Measurements from ENCODE around the gene NF1.

The NF1 gene

DNA sequence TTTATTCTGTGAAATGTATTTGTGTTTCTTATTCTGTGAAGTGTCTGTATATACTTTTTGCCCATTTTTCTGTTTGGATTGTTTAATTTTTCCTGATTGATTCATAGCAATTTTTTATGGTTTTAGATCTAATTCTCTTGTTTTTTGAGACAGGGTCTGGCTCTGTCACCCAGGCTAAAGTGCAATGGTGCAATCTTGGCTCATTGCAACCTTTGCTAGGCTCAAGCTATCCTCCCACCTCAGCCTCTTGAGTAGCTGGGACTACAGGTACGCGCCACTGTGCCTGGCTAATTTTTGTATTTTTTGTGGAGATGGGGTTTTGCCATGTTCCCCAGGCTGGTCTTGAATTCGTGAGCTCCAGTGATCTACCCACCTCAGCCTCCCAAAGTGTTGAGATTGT, 31.5 kb downstream of the NF1 start:
- no peaks in the 10 kb centered on the region for H3K9me3 ChIP-seq (ENCODE audit: control insufficient read depth, low read length)
- H3K27me3 ChIP-seq (ENCODE audit: control insufficient read depth, insufficient read depth, low read length, poor library complexity, severe bottlenecking) = no peaks in the 10 kb centered on the region
- WGBS, 2 experiments = 89 to 100% methylated on average over 3 of the region's 3 CpGs
- no peak overlapping the region for H3K4me3 ChIP-seq (ENCODE audit: insufficient read depth, low read depth, low read length)
- no peak overlapping the region for H3K27ac ChIP-seq (ENCODE audit: insufficient read depth, low read depth, low read length, poor library complexity, severe bottlenecking)
- peaks cover 11% of the 10 kb centered on the region for H3K4me1 ChIP-seq (ENCODE audit: control insufficient read depth, insufficient read depth, low read length)
- H3K36me3 ChIP-seq (ENCODE audit: control insufficient read depth, insufficient read depth, low read length) = no peaks in the 10 kb centered on the region

DNA sequence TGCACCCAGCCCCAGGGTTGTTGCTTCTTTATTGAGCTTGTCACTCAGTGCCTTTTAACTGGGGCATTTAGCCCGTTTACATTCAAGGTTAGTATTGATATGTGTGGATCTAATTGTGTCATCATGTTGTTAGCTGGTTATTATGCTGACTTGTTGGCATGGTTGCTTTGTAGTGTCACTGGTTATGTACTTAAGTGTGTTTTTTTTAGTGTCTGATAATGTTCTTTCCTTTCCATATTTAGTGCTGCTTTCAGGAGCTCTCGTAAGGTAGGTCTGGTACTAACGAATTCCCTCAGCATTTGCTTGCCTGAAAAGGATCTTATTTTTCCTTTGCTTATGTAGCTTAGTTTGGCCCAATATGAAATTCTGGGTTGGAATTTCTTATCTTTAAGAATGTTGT, 33.5 kb downstream of the NF1 start:
- H3K27ac ChIP-seq (ENCODE audit: insufficient read depth, low read depth, low read length, poor library complexity, severe bottlenecking) = no peak overlapping the region
- H3K36me3 ChIP-seq (ENCODE audit: control insufficient read depth, insufficient read depth, low read length) = no peaks in the 10 kb centered on the region
- no peaks in the 10 kb centered on the region for H3K27me3 ChIP-seq (ENCODE audit: control insufficient read depth, insufficient read depth, low read length, poor library complexity, severe bottlenecking)
- H3K9me3 ChIP-seq (ENCODE audit: control insufficient read depth, low read length) = no peaks in the 10 kb centered on the region
- no peak overlapping the region for H3K4me3 ChIP-seq (ENCODE audit: insufficient read depth, low read depth, low read length)
- WGBS, 2 experiments = 93 to 95% methylated on average over 3 of the region's 3 CpGs
- H3K4me1 ChIP-seq (ENCODE audit: control insufficient read depth, insufficient read depth, low read length) = peaks cover 11% of the 10 kb centered on the region

DNA sequence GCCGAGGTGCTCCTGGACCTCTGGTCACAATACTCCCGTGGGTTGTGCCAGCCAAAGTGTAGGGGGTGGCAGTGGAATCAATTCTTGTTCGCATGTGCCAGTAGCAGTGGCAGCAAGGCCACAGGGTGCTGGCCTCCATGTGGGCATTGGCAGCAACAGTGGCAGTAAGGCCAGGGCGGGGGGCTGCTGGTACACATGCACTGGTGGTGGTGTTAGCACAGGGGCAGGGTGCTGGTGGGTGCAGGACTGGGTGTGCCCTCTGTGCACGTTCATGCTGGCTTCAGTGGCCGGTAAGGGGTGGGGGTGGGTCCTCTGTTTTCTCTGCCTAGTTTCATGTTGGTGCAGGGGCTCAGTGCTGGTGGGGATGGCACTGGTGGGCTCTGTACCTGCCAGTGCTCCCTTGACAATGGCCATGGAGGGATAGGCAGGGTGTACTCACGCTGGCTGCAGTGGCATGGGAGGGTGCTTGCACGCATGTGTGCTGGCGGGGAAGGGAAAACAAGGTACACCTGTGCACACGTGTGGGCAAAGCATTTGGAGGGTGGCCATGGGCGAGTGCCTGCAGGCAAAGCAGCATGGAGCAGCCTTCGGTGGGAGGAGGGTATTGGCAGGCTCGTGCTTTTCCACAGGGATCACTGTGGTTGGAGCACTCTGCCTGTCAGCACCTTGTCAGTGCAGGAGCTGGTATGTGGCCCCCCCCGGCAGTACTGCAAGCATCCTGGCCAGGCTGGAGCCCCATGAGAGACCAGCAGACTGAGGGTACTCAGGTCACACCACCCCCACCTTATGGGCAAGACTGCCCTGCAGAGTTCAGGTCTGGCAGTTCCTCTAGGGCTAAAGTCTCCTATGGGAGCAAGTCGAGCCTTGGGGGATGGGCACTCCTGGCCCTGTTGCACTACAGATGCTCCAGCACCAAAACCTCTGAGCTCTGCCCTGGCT, 35.8 kb downstream of the NF1 start:
- Histone ChIP-seq H3K4me3 (ENCODE audit: insufficient read depth, low read depth, low read length) (no peak overlapping the region), H3K36me3 (ENCODE audit: control insufficient read depth, insufficient read depth, low read length) (no peaks in the 10 kb centered on the region), H3K9me3 (ENCODE audit: control insufficient read depth, low read length) (no peaks in the 10 kb centered on the region), H3K27me3 (ENCODE audit: control insufficient read depth, insufficient read depth, low read length, poor library complexity, severe bottlenecking) (no peaks in the 10 kb centered on the region), H3K4me1 (ENCODE audit: control insufficient read depth, insufficient read depth, low read length) (peaks cover 11% of the 10 kb centered on the region), H3K27ac (ENCODE audit: insufficient read depth, low read depth, low read length, poor library complexity, severe bottlenecking) (no peak overlapping the region)
- WGBS, 2 experiments = 83 to 85% methylated on average over 15 of the region's 15 CpGs

DNA sequence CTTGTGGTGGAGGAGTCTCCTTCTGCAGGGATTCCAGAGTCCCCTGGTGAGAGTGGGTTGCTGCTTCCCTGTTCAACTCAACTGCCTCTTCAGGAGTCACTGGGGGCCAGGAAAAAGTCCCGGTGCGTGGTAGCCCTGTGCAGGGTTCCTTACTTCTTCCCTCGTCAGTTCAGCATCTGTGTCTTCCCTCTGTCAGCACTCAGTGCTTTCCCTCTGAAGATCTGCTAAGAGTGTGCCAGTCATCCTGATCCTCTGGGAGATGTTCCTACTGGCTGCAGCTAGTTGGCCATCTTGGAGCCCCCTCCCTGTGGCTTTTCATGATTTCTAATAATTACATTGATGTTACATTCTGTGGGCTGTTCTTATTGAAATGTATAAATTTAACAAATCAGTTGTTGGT, 36.5 kb downstream of the NF1 start:
- Histone ChIP-seq H3K4me3 (ENCODE audit: insufficient read depth, low read depth, low read length) (no peak overlapping the region), H3K27ac (ENCODE audit: insufficient read depth, low read depth, low read length, poor library complexity, severe bottlenecking) (no peak overlapping the region), H3K9me3 (ENCODE audit: control insufficient read depth, low read length) (no peaks in the 10 kb centered on the region), H3K27me3 (ENCODE audit: control insufficient read depth, insufficient read depth, low read length, poor library complexity, severe bottlenecking) (no peaks in the 10 kb centered on the region), H3K4me1 (ENCODE audit: control insufficient read depth, insufficient read depth, low read length) (peaks cover 11% of the 10 kb centered on the region), H3K36me3 (ENCODE audit: control insufficient read depth, insufficient read depth, low read length) (no peaks in the 10 kb centered on the region)
- WGBS, 2 experiments = 92 to 94% methylated on average over 3 of the region's 3 CpGs

DNA sequence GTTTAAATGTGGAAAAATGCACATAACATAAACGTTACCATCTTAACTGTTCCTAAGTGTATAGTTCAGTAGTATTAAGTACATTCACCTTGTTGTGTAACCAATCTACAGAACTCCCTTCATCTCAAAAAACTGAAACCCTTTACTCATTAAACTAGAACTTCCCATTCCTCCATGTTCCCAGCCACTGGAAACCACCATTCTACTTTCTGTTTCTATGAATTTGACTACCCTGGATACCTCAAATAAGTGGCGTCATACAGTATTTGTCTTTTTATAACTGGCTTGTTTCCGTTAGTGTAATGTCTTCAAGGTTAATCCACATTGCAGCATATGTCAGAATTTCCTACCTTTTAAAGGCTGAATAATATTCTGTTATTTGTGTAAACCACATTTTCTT, 38.2 kb downstream of the NF1 start:
- Histone ChIP-seq H3K27me3 (ENCODE audit: control insufficient read depth, insufficient read depth, low read length, poor library complexity, severe bottlenecking) (no peaks in the 10 kb centered on the region), H3K9me3 (ENCODE audit: control insufficient read depth, low read length) (no peaks in the 10 kb centered on the region), H3K27ac (ENCODE audit: insufficient read depth, low read depth, low read length, poor library complexity, severe bottlenecking) (no peak overlapping the region), H3K4me3 (ENCODE audit: insufficient read depth, low read depth, low read length) (no peak overlapping the region), H3K4me1 (ENCODE audit: control insufficient read depth, insufficient read depth, low read length) (peaks cover 11% of the 10 kb centered on the region), H3K36me3 (ENCODE audit: control insufficient read depth, insufficient read depth, low read length) (no peaks in the 10 kb centered on the region)
- 95 to 97% methylated on average over 2 to 3 of the region's 3 CpGs for WGBS, 2 experiments

DNA sequence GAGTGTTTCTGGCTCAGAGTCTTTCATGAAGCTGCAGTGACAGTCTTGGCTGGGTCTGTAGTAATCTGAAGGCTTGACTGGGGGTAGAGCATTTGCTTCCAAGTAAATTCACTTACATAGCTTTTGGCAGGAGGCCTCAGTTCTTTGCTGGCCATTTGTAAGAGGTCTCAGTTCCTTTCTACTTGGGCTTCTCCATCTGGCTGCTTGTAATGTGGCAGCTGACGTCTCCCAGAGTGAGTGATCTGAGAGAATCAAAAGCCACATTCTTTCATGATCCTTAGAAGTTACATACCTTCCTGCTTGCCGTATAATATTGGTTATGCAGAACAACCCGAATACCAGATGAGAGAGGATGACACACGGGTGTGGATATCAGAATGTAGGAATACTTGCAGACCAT, 39.8 kb downstream of the NF1 start:
- no peaks in the 10 kb centered on the region for H3K27me3 ChIP-seq (ENCODE audit: control insufficient read depth, insufficient read depth, low read length, poor library complexity, severe bottlenecking)
- H3K9me3 ChIP-seq (ENCODE audit: control insufficient read depth, low read length) = no peaks in the 10 kb centered on the region
- H3K36me3 ChIP-seq (ENCODE audit: control insufficient read depth, insufficient read depth, low read length) = no peaks in the 10 kb centered on the region
- 78 to 81% methylated on average over 4 of the region's 4 CpGs for WGBS, 2 experiments
- H3K27ac ChIP-seq (ENCODE audit: insufficient read depth, low read depth, low read length, poor library complexity, severe bottlenecking) = no peak overlapping the region
- H3K4me3 ChIP-seq (ENCODE audit: insufficient read depth, low read depth, low read length) = no peak overlapping the region
- H3K4me1 ChIP-seq (ENCODE audit: control insufficient read depth, insufficient read depth, low read length) = peaks cover 11% of the 10 kb centered on the region

DNA sequence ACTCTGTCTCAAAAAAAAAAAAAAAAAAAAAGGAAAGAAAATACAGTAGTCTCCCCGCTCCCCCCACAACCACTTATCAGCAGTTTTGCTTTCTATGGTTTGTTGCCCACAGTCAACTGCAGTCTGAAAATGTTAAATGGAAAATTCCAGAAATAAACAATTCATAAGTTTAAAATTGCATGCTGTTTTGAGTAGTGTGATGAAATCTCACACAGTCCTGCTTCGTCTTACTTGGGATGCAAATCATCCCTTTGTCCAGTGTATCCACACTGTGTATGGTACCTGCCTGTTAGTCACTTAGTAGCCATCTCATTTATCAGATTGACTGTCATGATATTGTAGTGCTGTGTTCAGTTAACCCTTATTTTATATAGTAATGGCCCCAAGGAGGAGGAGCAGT, 41.5 kb downstream of the NF1 start:
- Histone ChIP-seq H3K27me3 (ENCODE audit: control insufficient read depth, insufficient read depth, low read length, poor library complexity, severe bottlenecking) (no peaks in the 10 kb centered on the region), H3K4me3 (ENCODE audit: insufficient read depth, low read depth, low read length) (no peak overlapping the region), H3K4me1 (ENCODE audit: control insufficient read depth, insufficient read depth, low read length) (no peaks in the 10 kb centered on the region), H3K36me3 (ENCODE audit: control insufficient read depth, insufficient read depth, low read length) (no peaks in the 10 kb centered on the region), H3K27ac (ENCODE audit: insufficient read depth, low read depth, low read length, poor library complexity, severe bottlenecking) (no peak overlapping the region), H3K9me3 (ENCODE audit: control insufficient read depth, low read length) (no peaks in the 10 kb centered on the region)
- WGBS, 2 experiments = 89 to 100% methylated on average over 1 of the region's 2 CpGs

DNA sequence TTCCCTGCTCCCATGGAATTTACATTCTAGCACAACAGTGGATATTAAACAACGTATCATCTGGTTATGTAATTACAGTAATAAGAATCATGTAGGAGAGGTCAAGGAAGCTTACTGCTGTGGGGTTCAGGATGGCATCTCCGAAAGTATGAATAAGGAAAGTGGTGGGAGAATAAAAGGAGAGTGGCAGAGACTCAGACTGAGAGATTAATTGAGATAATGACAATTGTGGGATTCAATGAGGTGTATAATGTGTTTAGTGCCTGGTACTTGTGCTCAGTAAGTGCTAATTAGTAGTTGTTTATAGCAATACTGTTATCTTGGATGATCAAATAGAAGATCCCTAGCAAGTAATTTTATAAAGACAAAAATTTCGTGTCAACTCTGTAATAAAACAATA, 45.3 kb downstream of the NF1 start:
- Histone ChIP-seq H3K27ac (ENCODE audit: insufficient read depth, low read depth, low read length, poor library complexity, severe bottlenecking) (no peak overlapping the region), H3K4me3 (ENCODE audit: insufficient read depth, low read depth, low read length) (no peak overlapping the region), H3K27me3 (ENCODE audit: control insufficient read depth, insufficient read depth, low read length, poor library complexity, severe bottlenecking) (no peaks in the 10 kb centered on the region), H3K36me3 (ENCODE audit: control insufficient read depth, insufficient read depth, low read length) (no peaks in the 10 kb centered on the region), H3K4me1 (ENCODE audit: control insufficient read depth, insufficient read depth, low read length) (peaks cover 8% of the 10 kb centered on the region), H3K9me3 (ENCODE audit: control insufficient read depth, low read length) (no peaks in the 10 kb centered on the region)
- 94 to 99% methylated on average over 2 of the region's 3 CpGs for WGBS, 2 experiments

DNA sequence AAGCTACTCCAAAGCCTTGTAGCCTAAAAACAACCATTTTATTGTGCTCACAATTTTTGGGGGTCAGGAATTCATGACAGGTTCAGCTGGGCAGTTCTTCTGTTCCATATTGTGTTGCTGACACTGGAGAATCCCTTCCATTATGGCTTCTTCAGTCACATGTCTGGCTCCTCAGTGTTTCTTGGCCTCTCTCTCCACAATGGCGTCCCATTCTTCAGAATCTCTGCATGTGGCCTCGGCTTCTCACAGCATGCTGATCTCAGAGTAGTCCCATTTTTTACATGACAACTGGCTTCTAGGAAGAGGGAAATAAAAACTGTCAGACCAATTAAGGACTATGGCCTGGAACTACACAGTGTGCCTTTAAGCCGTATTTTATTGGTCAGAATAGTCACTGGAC, 49.7 kb downstream of the NF1 start:
- Histone ChIP-seq H3K9me3 (ENCODE audit: control insufficient read depth, low read length) (no peaks in the 10 kb centered on the region), H3K27ac (ENCODE audit: insufficient read depth, low read depth, low read length, poor library complexity, severe bottlenecking) (peak overlapping the region; percentile 52), H3K27me3 (ENCODE audit: control insufficient read depth, insufficient read depth, low read length, poor library complexity, severe bottlenecking) (no peaks in the 10 kb centered on the region), H3K4me3 (ENCODE audit: insufficient read depth, low read depth, low read length) (no peak overlapping the region), H3K36me3 (ENCODE audit: control insufficient read depth, insufficient read depth, low read length) (no peaks in the 10 kb centered on the region), H3K4me1 (ENCODE audit: control insufficient read depth, insufficient read depth, low read length) (peaks cover 18% of the 10 kb centered on the region)
- 30 to 38% methylated on average over 3 of the region's 3 CpGs for WGBS, 2 experiments

DNA sequence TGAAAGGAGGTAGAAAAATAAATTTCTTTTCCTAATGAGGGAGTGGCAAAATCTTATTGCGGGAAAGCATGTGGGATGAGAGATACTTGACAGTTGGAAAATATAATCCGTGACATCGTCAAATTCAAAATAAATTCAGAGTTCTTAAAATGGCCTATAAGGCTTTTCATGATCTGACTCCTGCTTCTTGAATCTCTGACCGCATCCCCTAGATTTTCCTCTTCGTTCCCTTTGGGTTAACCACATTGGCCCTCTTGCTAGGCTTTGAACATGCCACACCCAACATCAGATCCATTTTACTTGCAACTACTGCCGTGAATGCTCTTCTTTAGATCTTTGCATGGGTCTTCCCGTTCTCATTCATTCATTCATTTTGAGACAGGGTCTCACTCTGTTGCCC, 50.1 kb downstream of the NF1 start:
- peak overlapping the region; percentile 51 for H3K27ac ChIP-seq (ENCODE audit: insufficient read depth, low read depth, low read length, poor library complexity, severe bottlenecking)

More for the DNA sequence above, 50.1 kb downstream of the NF1 start:
- Histone ChIP-seq H3K36me3 (ENCODE audit: control insufficient read depth, insufficient read depth, low read length) (no peaks in the 10 kb centered on the region), H3K4me1 (ENCODE audit: control insufficient read depth, insufficient read depth, low read length) (peaks cover 18% of the 10 kb centered on the region), H3K9me3 (ENCODE audit: control insufficient read depth, low read length) (no peaks in the 10 kb centered on the region), H3K4me3 (ENCODE audit: insufficient read depth, low read depth, low read length) (no peak overlapping the region), H3K27me3 (ENCODE audit: control insufficient read depth, insufficient read depth, low read length, poor library complexity, severe bottlenecking) (no peaks in the 10 kb centered on the region)
- 80% methylated on average over 7 of the region's 7 CpGs for WGBS, 2 experiments
